GM23248 (cell line): ENCODE measurements around the gene SYDE2. TPM values are rescaled to one million over a fixed set of nuclear protein-coding genes. Genes with fewer than 3 reads are reported as not detected.

Experiments used
- DNase-seq: peaks from one replicate; pipeline ENCODE4 v3.0.0-alpha.2; 2015
- H2AFZ ChIP-seq: fragments of 200-600 bp; sonication (generic); 2 replicates; pipeline ENCODE4 v1.6.1; 2016; ENCODE audit warnings: antibody characterized with exemption
- H3F3A ChIP-seq: fragments of 200-600 bp; sonication (generic); 2 replicates; pipeline ENCODE4 v1.6.1; 2016; ENCODE audit warnings: mild to moderate bottlenecking, antibody characterized with exemption, mixed run types; ENCODE audit not compliant: insufficient read depth
- H3K27ac ChIP-seq: fragments of 200-600 bp; sonication (generic); 2 replicates; pipeline ENCODE4 v1.5.1; 2016; ENCODE audit warnings: mild to moderate bottlenecking
- H3K27me3 ChIP-seq: fragments of 200-600 bp; sonication (generic); replicated peaks from 2 replicates; pipeline ENCODE4 v1.6.1; 2016; ENCODE audit warnings: mild to moderate bottlenecking; ENCODE audit not compliant: insufficient read depth
- H3K36me3 ChIP-seq: fragments of 200-600 bp; sonication (generic); 2 replicates; pipeline ENCODE4 v1.6.1; 2016; ENCODE audit warnings: low read depth, mild to moderate bottlenecking
- H3K4me1 ChIP-seq: fragments of 200-600 bp; sonication (generic); 2 replicates; pipeline ENCODE4 v1.6.1; 2016; ENCODE audit warnings: mild to moderate bottlenecking; ENCODE audit not compliant: insufficient read depth
- H3K4me2 ChIP-seq: fragments of 200-600 bp; sonication (generic); one replicate; pipeline ENCODE4 v1.6.1; 2016; ENCODE audit warnings: mild to moderate bottlenecking; ENCODE audit not compliant: unreplicated experiment
- H3K4me3 ChIP-seq: fragments of 200-600 bp; sonication (generic); 2 replicates; pipeline ENCODE4 v1.5.1; 2016; ENCODE audit warnings: mild to moderate bottlenecking
- H3K79me2 ChIP-seq: fragments of 200-600 bp; sonication (generic); 2 replicates; pipeline ENCODE4 v1.6.1; 2016; ENCODE audit warnings: mild to moderate bottlenecking; ENCODE audit not compliant: insufficient read depth
- H3K9ac ChIP-seq: fragments of 200-600 bp; sonication (generic); 2 replicates; pipeline ENCODE4 v1.6.1; 2016; ENCODE audit warnings: mild to moderate bottlenecking
- H3K9me2 ChIP-seq: fragments of 200-600 bp; sonication (generic); 2 replicates; pipeline ENCODE4 v1.6.1; 2016; ENCODE audit warnings: mixed run types, mild to moderate bottlenecking, moderate library complexity; ENCODE audit not compliant: insufficient read depth
- H3K9me3 ChIP-seq: fragments of 200-600 bp; sonication (generic); one replicate; pipeline ENCODE4 v1.6.1; 2017; ENCODE audit warnings: low read depth
- H4K20me1 ChIP-seq: fragments of 200-600 bp; sonication (generic); 2 replicates; pipeline ENCODE4 v1.6.0; 2016; ENCODE audit not compliant: insufficient read depth
- EZH2 ChIP-seq: fragments of 200-600 bp; sonication (generic); IDR thresholded peaks from 2 replicates; pipeline ENCODE4 v1.6.1; 2018; ENCODE audit warnings: antibody characterized with exemption, mild to moderate bottlenecking; ENCODE audit not compliant: insufficient read depth, poor library complexity, severe bottlenecking
- EZH2phosphoT487 ChIP-seq: fragments of 200-600 bp; sonication (generic); IDR thresholded peaks from 2 replicates; pipeline ENCODE4 v1.6.1; 2018; ENCODE audit warnings: antibody characterized with exemption, moderate library complexity, mild to moderate bottlenecking, low read depth; ENCODE audit not compliant: insufficient read depth
- WGBS, 2 experiments: methylation state at CpG; one replicate each; pipeline ENCODE4 v1.1.6; 2015 to 2017; ENCODE audit warnings: low lambda C conversion rate in 2 of 2, low coverage in 1 of 2; ENCODE audit errors: missing lambda C conversion rate in 2 of 2; 5-methylcytosine and 5-hydroxymethylcytosine counted together
- in situ Hi-C: fragments of 300-500 bp; cut with MboI; formaldehyde crosslinking; loops from 2 replicates; pipeline ENCODE4 v1.15.0; 2020
- polyA plus RNA-seq: library from polyadenylated mRNA; unstranded; fragments of >200 nt; fragmentation: Nextera tagmentation; extraction: Ambion mirVana; gene quantifications from 2 replicates; pipeline ENCODE4 v1.2.1, GENCODE V29; 2016
- total RNA-seq: library from RNA; depleted of rRNA; stranded (reverse); fragments of >200 nt; shearing (Covaris generic); gene quantifications from 2 replicates; pipeline ENCODE4 v1.2.3, GENCODE V29; 2014

SYDE2 gene
- total and polyA plus RNA-seq, 2 experiments from 2014 or later, result 1.4 to 6.7 TPM

GRCh38 chr1:85220756-85221201 is 20.0 kb upstream of the SYDE2 start:
- Histone ChIP-seq H4K20me1 (no peaks in the 10 kb centered on the region), H3K4me3 (no peak overlapping the region), H3K4me2 (no peak overlapping the region), H3K36me3 (no peaks in the 10 kb centered on the region), H3K9me3 (no peaks in the 10 kb centered on the region), H3K9ac (no peak overlapping the region), H3K79me2 (no peaks in the 10 kb centered on the region), H3K27me3 (no peaks in the 10 kb centered on the region), H2AFZ (no peak overlapping the region), H3K4me1 (peaks cover 5% of the 10 kb centered on the region), H3F3A (no peaks in the 10 kb centered on the region), H3K27ac (no peak overlapping the region), H3K9me2 (no peaks in the 10 kb centered on the region)
- no peak for DNase-seq
- no peak for TF ChIP-seq EZH2phosphoT487
- no peak for TF ChIP-seq EZH2
- in situ Hi-C loops, result no loop called here
- WGBS, 2 experiments, result 34 to 40% methylated on average over 7 of the region's 7 CpGs

DNA sequence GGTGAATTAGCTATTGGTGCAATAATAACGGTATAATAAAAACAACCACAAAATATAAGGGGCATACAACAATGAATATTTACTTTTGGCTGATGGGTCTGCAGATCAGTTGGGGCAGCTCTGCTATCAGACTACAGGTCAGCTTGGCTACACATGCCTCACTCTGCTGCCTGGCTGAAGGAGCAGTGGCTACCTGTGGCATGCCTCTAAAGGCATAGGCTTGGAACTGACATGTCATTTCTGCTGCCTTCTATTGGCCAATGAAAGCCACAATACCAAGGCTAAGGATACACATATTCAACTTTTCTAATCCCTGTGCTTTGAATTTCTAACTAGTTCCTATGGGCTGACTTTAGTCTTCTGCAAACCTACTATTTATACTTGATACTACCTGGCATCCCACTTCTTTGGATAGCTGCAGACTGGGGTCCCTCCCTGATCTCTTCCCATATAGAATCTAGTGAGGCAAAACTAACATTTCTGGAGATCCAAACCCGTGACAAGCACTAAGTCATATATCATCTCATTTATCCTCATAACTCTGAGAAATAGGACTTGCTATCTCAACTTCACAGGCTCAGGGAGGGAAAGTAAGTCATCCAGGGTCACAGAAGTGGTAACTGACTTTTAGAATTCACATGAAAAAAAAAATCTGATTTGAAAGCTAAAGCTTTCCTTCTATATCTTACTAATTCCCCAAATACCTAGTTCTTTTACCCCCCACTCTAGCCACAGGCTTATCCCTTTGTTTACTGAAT is 19.2 kb upstream of the SYDE2 start:
- Histone ChIP-seq H3K36me3 (no peaks in the 10 kb centered on the region), H2AFZ (no peak overlapping the region), H3K27ac (no peak overlapping the region), H3K79me2 (no peaks in the 10 kb centered on the region), H4K20me1 (no peaks in the 10 kb centered on the region), H3K9me3 (no peaks in the 10 kb centered on the region), H3K4me3 (no peak overlapping the region), H3F3A (no peaks in the 10 kb centered on the region), H3K4me2 (no peak overlapping the region), H3K4me1 (no peaks in the 10 kb centered on the region), H3K9me2 (no peaks in the 10 kb centered on the region), H3K9ac (no peak overlapping the region), H3K27me3 (no peaks in the 10 kb centered on the region)
- in situ Hi-C loops, result no loop called here
- TF ChIP-seq EZH2phosphoT487 (no peak), EZH2 (no peak)
- WGBS, 2 experiments, result 67 to 79% methylated on average over 2 of the region's 2 CpGs
- DNase-seq, result no peak

GRCh38 chr1:85216697-85217096 is 15.9 kb upstream of the SYDE2 start:
- no peaks in the 10 kb centered on the region for H3K27me3 ChIP-seq
- H3F3A ChIP-seq, result no peaks in the 10 kb centered on the region
- H2AFZ ChIP-seq, result no peak overlapping the region
- no peaks in the 10 kb centered on the region for H4K20me1 ChIP-seq
- H3K36me3 ChIP-seq, result no peaks in the 10 kb centered on the region
- no peaks in the 10 kb centered on the region for H3K9me2 ChIP-seq
- H3K4me3 ChIP-seq, result no peak overlapping the region
- no peak overlapping the region for H3K9ac ChIP-seq
- no peaks in the 10 kb centered on the region for H3K79me2 ChIP-seq
- TF ChIP-seq EZH2, result no peak
- TF ChIP-seq EZH2phosphoT487, result no peak
- H3K4me2 ChIP-seq, result no peak overlapping the region
- DNase-seq, result no peak
- no peaks in the 10 kb centered on the region for H3K4me1 ChIP-seq
- in situ Hi-C loops, result no loop called here
- no peak overlapping the region for H3K27ac ChIP-seq
- no peaks in the 10 kb centered on the region for H3K9me3 ChIP-seq

GRCh38 chr1:85214654-85215053 is 13.8 kb upstream of the SYDE2 start:
- Histone ChIP-seq H4K20me1 (no peaks in the 10 kb centered on the region), H3K4me3 (no peak overlapping the region), H2AFZ (no peak overlapping the region), H3K9ac (no peak overlapping the region), H3F3A (no peaks in the 10 kb centered on the region), H3K4me2 (no peak overlapping the region), H3K4me1 (no peaks in the 10 kb centered on the region), H3K79me2 (no peaks in the 10 kb centered on the region), H3K27ac (no peak overlapping the region), H3K36me3 (no peaks in the 10 kb centered on the region), H3K27me3 (no peaks in the 10 kb centered on the region), H3K9me2 (no peaks in the 10 kb centered on the region), H3K9me3 (no peaks in the 10 kb centered on the region)
- TF ChIP-seq EZH2phosphoT487, result no peak
- no peak for TF ChIP-seq EZH2
- 69 to 80% methylated on average over 5 of the region's 5 CpGs for WGBS, 2 experiments
- DNase-seq, result no peak
- in situ Hi-C loops, result no loop called here
